Endothelial cell (in vitro differentiated cells): ENCODE results near the gene ATXN7L3. TPM values are rescaled to one million over a fixed set of nuclear protein-coding genes. Genes with fewer than 3 reads are reported as not detected.
A peak's percentile ranks its signal among the peaks of the same experiment; 100 is the strongest.

Source experiments
- DNase-seq: peaks from one replicate; pipeline ENCODE4 v3.0.0; 2021; ENCODE audit warnings: low spot score
- H3K27ac Mint-ChIP-seq: one replicate; pipeline ENCODE4 v1.8.0; 2021; ENCODE audit warnings: mixed read lengths, inconsistent platforms; ENCODE audit not compliant: unreplicated experiment
- H3K27me3 Mint-ChIP-seq: one replicate; pipeline ENCODE4 v1.8.0; 2021; ENCODE audit warnings: mild to moderate bottlenecking, moderate library complexity, mixed read lengths, inconsistent platforms; ENCODE audit not compliant: unreplicated experiment
- H3K36me3 Mint-ChIP-seq: one replicate; pipeline ENCODE4 v1.8.0; 2021; ENCODE audit warnings: mild to moderate bottlenecking, low read depth, mixed read lengths, inconsistent platforms; ENCODE audit not compliant: unreplicated experiment
- H3K4me1 Mint-ChIP-seq: one replicate; pipeline ENCODE4 v1.8.0; 2021; ENCODE audit warnings: mild to moderate bottlenecking, mixed read lengths, inconsistent platforms; ENCODE audit not compliant: unreplicated experiment
- H3K4me3 Mint-ChIP-seq: one replicate; pipeline ENCODE4 v1.8.0; 2021; ENCODE audit warnings: mild to moderate bottlenecking, mixed read lengths, inconsistent platforms; ENCODE audit not compliant: unreplicated experiment
- H3K9me3 Mint-ChIP-seq: one replicate; pipeline ENCODE4 v1.8.0; 2021; ENCODE audit warnings: mixed read lengths, inconsistent platforms; ENCODE audit not compliant: unreplicated experiment
- CTCF ChIP-seq: fragments of 200-600 bp; sonication (generic); IDR thresholded peaks from one replicate; pipeline ENCODE4 v1.5.0; 2021; ENCODE audit warnings: antibody characterized with exemption; ENCODE audit not compliant: unreplicated experiment
- total RNA-seq: library from RNA; stranded (reverse); fragmentation: NEBNext Ultra II Directional; extraction: Animal tissue kit (Norgen Biotek cat#: 25700); gene quantifications from one replicate; pipeline ENCODE4 v1.2.1, GENCODE V29; 2021; ENCODE audit not compliant: unreplicated experiment

The ATXN7L3 gene
- total RNA-seq, 1 donor from 2014 or later = 152 TPM

GRCh38 chr17:44218344-44219107 lies 18.8 kb upstream of the ATXN7L3 start:
- no peaks in the 10 kb centered on the region for H3K9me3 Mint-ChIP-seq
- H3K4me3 Mint-ChIP-seq = peak overlapping the region; percentile 88
- peaks cover 26% of the 10 kb centered on the region for H3K27me3 Mint-ChIP-seq
- peaks cover 32% of the 10 kb centered on the region for H3K36me3 Mint-ChIP-seq
- DNase-seq = peak; percentile 79
- H3K4me1 Mint-ChIP-seq = peaks cover 35% of the 10 kb centered on the region
- H3K27ac Mint-ChIP-seq = no peak overlapping the region
- no peak for TF ChIP-seq CTCF

GRCh38 chr17:44217738-44218343 lies 18.2 kb upstream of the ATXN7L3 start:
- TF ChIP-seq CTCF = no peak
- peak overlapping the region; percentile 88 for H3K4me3 Mint-ChIP-seq
- DNase-seq = no peak
- H3K36me3 Mint-ChIP-seq = peaks cover 32% of the 10 kb centered on the region
- no peak overlapping the region for H3K27ac Mint-ChIP-seq
- H3K27me3 Mint-ChIP-seq = peaks cover 29% of the 10 kb centered on the region
- no peaks in the 10 kb centered on the region for H3K9me3 Mint-ChIP-seq
- peaks cover 31% of the 10 kb centered on the region for H3K4me1 Mint-ChIP-seq

GRCh38 chr17:44216694-44217093 lies 17.0 kb upstream of the ATXN7L3 start:
- Mint-ChIP-seq H3K27ac (peak overlapping the region; percentile 44), H3K27me3 (peaks cover 25% of the 10 kb centered on the region), H3K36me3 (peaks cover 32% of the 10 kb centered on the region), H3K4me1 (peaks cover 23% of the 10 kb centered on the region), H3K4me3 (peak overlapping the region; percentile 79), H3K9me3 (no peaks in the 10 kb centered on the region)
- TF ChIP-seq CTCF = no peak
- DNase-seq = no peak

- peak overlapping the region; percentile 13 for H3K27ac Mint-ChIP-seq
- peaks cover 29% of the 10 kb centered on the region for H3K27me3 Mint-ChIP-seq
- H3K9me3 Mint-ChIP-seq = no peaks in the 10 kb centered on the region
- H3K4me1 Mint-ChIP-seq = peaks cover 18% of the 10 kb centered on the region
- TF ChIP-seq CTCF = no peak
- H3K36me3 Mint-ChIP-seq = peaks cover 32% of the 10 kb centered on the region
- H3K4me3 Mint-ChIP-seq = peak overlapping the region; percentile 79
- no peak for DNase-seq
Observed at GRCh38 chr17:44216173-44216572, 16.5 kb upstream of the ATXN7L3 start.

- H3K36me3 Mint-ChIP-seq = peaks cover 35% of the 10 kb centered on the region
- peaks cover 31% of the 10 kb centered on the region for H3K27me3 Mint-ChIP-seq
- peak overlapping the region; percentile 49 for H3K4me3 Mint-ChIP-seq
- peaks cover 18% of the 10 kb centered on the region for H3K4me1 Mint-ChIP-seq
- no peaks in the 10 kb centered on the region for H3K9me3 Mint-ChIP-seq
- no peak for TF ChIP-seq CTCF
- H3K27ac Mint-ChIP-seq = peak overlapping the region; percentile 30
- no peak for DNase-seq
Observed at GRCh38 chr17:44214896-44215295, 15.2 kb upstream of the ATXN7L3 start.
